ENCODE measurements around the gene PARVB. TPM values are rescaled to one million over a fixed set of nuclear protein-coding genes. Genes with fewer than 3 reads are reported as not detected.
A peak's percentile ranks its signal among the peaks of the same experiment; 100 is the strongest.
"Not testable (repeated sequence)": the region's sequence is repeated elsewhere in the genome, so short reads cannot be mapped to it uniquely, and the experiment has no call there.

Gene PARVB
- total RNA-seq, 2 experiments from 2014 or later: 71.4 to 71.5 TPM

GRCh38 chr22:44050766-44051355 is 26.8 kb downstream of the PARVB start:
- H3K27ac Mint-ChIP-seq: no peak overlapping the region
- peaks cover 3% of the 10 kb centered on the region for H3K36me3 Mint-ChIP-seq
- peaks cover 16% of the 10 kb centered on the region for H3K4me1 Mint-ChIP-seq
- no peaks in the 10 kb centered on the region for H3K9me3 Mint-ChIP-seq
- no peak for DNase-seq
- no peak overlapping the region for H3K4me3 Mint-ChIP-seq
- H3K27me3 Mint-ChIP-seq: peaks cover 6% of the 10 kb centered on the region

- Mint-ChIP-seq H3K4me1 (peaks cover 16% of the 10 kb centered on the region), H3K4me3 (no peak overlapping the region), H3K9me3 (no peaks in the 10 kb centered on the region), H3K27ac (no peak overlapping the region), H3K27me3 (peaks cover 6% of the 10 kb centered on the region), H3K36me3 (peaks cover 4% of the 10 kb centered on the region)
- DNase-seq: no peak
These were observed 27.3 kb downstream of the PARVB start for GRCh38 chr22:44051358-44051757.

- no peak overlapping the region for H3K27ac Mint-ChIP-seq
- DNase-seq: no peak
- no peak overlapping the region for H3K4me3 Mint-ChIP-seq
- H3K27me3 Mint-ChIP-seq: peaks cover 6% of the 10 kb centered on the region
- peaks cover 4% of the 10 kb centered on the region for H3K36me3 Mint-ChIP-seq
- peaks cover 16% of the 10 kb centered on the region for H3K4me1 Mint-ChIP-seq
- H3K9me3 Mint-ChIP-seq: no peaks in the 10 kb centered on the region
These were observed 27.9 kb downstream of the PARVB start for GRCh38 chr22:44051961-44052360.

GRCh38 chr22:44055805-44056204 is 31.7 kb downstream of the PARVB start:
- H3K36me3 Mint-ChIP-seq: peaks cover 20% of the 10 kb centered on the region
- no peak for DNase-seq
- H3K27me3 Mint-ChIP-seq: peaks cover 6% of the 10 kb centered on the region
- no peak overlapping the region for H3K4me3 Mint-ChIP-seq
- no peak overlapping the region for H3K27ac Mint-ChIP-seq
- H3K9me3 Mint-ChIP-seq: peaks cover 3% of the 10 kb centered on the region
- H3K4me1 Mint-ChIP-seq: peaks cover 5% of the 10 kb centered on the region

- not testable (repeated sequence) for DNase-seq, H3K27me3 Mint-ChIP-seq, H3K9me3 Mint-ChIP-seq
These were observed 32.5 kb downstream of the PARVB start for GRCh38 chr22:44056649-44057048.

GRCh38 chr22:44057401-44057987 is 33.4 kb downstream of the PARVB start:
- H3K9me3 Mint-ChIP-seq: peaks cover 3% of the 10 kb centered on the region
- no peak overlapping the region for H3K27ac Mint-ChIP-seq
- peaks cover 5% of the 10 kb centered on the region for H3K4me1 Mint-ChIP-seq
- H3K36me3 Mint-ChIP-seq: peaks cover 17% of the 10 kb centered on the region
- H3K4me3 Mint-ChIP-seq: no peak overlapping the region
- DNase-seq: no peak
- no peaks in the 10 kb centered on the region for H3K27me3 Mint-ChIP-seq

More at GRCh38 chr22:44056649-44057048, 32.5 kb downstream of the PARVB start:
- H3K27ac Mint-ChIP-seq, H3K4me1 Mint-ChIP-seq, H3K4me3 Mint-ChIP-seq: not testable (repeated sequence)
- H3K36me3 Mint-ChIP-seq: peaks cover 17% of the 10 kb centered on the region

GRCh38 chr22:44063462-44064371 is 39.6 kb downstream of the PARVB start:
- no peak overlapping the region for H3K4me3 Mint-ChIP-seq
- H3K27me3 Mint-ChIP-seq: no peaks in the 10 kb centered on the region
- H3K27ac Mint-ChIP-seq: no peak overlapping the region
- peaks cover 16% of the 10 kb centered on the region for H3K36me3 Mint-ChIP-seq
- peaks cover 7% of the 10 kb centered on the region for H3K4me1 Mint-ChIP-seq
- peaks cover 3% of the 10 kb centered on the region for H3K9me3 Mint-ChIP-seq
- no peak for DNase-seq

- DNase-seq: no peak
- Mint-ChIP-seq H3K27me3 (peaks cover 4% of the 10 kb centered on the region), H3K27ac (no peak overlapping the region), H3K9me3 (no peaks in the 10 kb centered on the region), H3K4me1 (peaks cover 8% of the 10 kb centered on the region), H3K4me3 (no peak overlapping the region), H3K36me3 (no peaks in the 10 kb centered on the region)
These were observed 42.9 kb downstream of the PARVB start for GRCh38 chr22:44067033-44067432.

- Mint-ChIP-seq H3K9me3 (no peaks in the 10 kb centered on the region), H3K4me1 (peaks cover 8% of the 10 kb centered on the region), H3K27ac (no peak overlapping the region), H3K36me3 (no peaks in the 10 kb centered on the region), H3K27me3 (peaks cover 4% of the 10 kb centered on the region), H3K4me3 (no peak overlapping the region)
- no peak for DNase-seq
These were observed 43.8 kb downstream of the PARVB start for GRCh38 chr22:44067901-44068300.

- Mint-ChIP-seq H3K36me3 (no peaks in the 10 kb centered on the region), H3K4me1 (peaks cover 8% of the 10 kb centered on the region), H3K27me3 (peaks cover 4% of the 10 kb centered on the region), H3K9me3 (no peaks in the 10 kb centered on the region), H3K27ac (peak overlapping the region; percentile 79), H3K4me3 (peak overlapping the region; percentile 24)
- DNase-seq: no peak
These were observed 44.5 kb downstream of the PARVB start for GRCh38 chr22:44068422-44069191.

GRCh38 chr22:44070029-44070428 is 45.9 kb downstream of the PARVB start:
- no peak overlapping the region for H3K4me3 Mint-ChIP-seq
- H3K36me3 Mint-ChIP-seq: no peaks in the 10 kb centered on the region
- peaks cover 8% of the 10 kb centered on the region for H3K4me1 Mint-ChIP-seq
- peaks cover 4% of the 10 kb centered on the region for H3K27me3 Mint-ChIP-seq
- H3K9me3 Mint-ChIP-seq: no peaks in the 10 kb centered on the region
- H3K27ac Mint-ChIP-seq: no peak overlapping the region
- no peak for DNase-seq

- no peak for DNase-seq
- Mint-ChIP-seq H3K4me1 (peaks cover 8% of the 10 kb centered on the region), H3K27me3 (peaks cover 4% of the 10 kb centered on the region), H3K27ac (no peak overlapping the region), H3K4me3 (no peak overlapping the region), H3K9me3 (no peaks in the 10 kb centered on the region), H3K36me3 (no peaks in the 10 kb centered on the region)
These were observed 47.8 kb downstream of the PARVB start for GRCh38 chr22:44071781-44072326.

- DNase-seq: no peak
- H3K36me3 Mint-ChIP-seq: no peaks in the 10 kb centered on the region
- H3K9me3 Mint-ChIP-seq: no peaks in the 10 kb centered on the region
- no peak overlapping the region for H3K27ac Mint-ChIP-seq
- no peak overlapping the region for H3K4me3 Mint-ChIP-seq
- no peaks in the 10 kb centered on the region for H3K4me1 Mint-ChIP-seq
- peaks cover 4% of the 10 kb centered on the region for H3K27me3 Mint-ChIP-seq
These were observed 50.4 kb downstream of the PARVB start for GRCh38 chr22:44074337-44074984.

GRCh38 chr22:44075022-44075421 is 50.9 kb downstream of the PARVB start:
- no peak for DNase-seq
- H3K27me3 Mint-ChIP-seq: peaks cover under 1% of the 10 kb centered on the region
- H3K27ac Mint-ChIP-seq: no peak overlapping the region
- H3K9me3 Mint-ChIP-seq: no peaks in the 10 kb centered on the region
- H3K36me3 Mint-ChIP-seq: no peaks in the 10 kb centered on the region
- no peak overlapping the region for H3K4me3 Mint-ChIP-seq
- H3K4me1 Mint-ChIP-seq: no peaks in the 10 kb centered on the region

Measured in activated naive CD8-positive, alpha-beta T cell treated with anti-CD3 and anti-CD28 coated beads for 36 hours (primary cell).